ENCODE data around the gene PITRM1. TPM values are rescaled to one million over a fixed set of nuclear protein-coding genes. Genes with fewer than 3 reads are reported as not detected.

Gene PITRM1
- total and polyA plus RNA-seq, 7 donors: 16.6 to 70.3 (median 48.5) TPM

DNA sequence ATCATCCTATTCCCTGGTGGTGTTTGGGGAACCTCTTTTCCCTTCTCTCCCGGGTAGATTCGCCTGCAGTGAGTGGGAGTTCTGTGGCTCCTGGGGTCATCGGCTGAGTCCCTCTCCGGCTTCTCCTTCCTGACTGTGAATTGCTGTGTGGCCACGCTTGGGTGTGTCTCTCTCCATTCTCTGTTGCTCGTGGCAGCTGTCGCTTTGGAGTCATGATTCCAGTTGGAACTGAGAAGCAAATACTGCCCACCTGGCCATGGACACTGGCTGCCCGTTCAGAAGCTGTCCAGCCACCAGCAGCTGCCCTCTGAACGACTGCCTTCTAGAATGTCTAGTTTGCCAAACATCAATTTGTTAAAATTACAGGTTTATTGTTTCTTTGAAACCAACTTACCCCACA, 23.1 kb upstream of the PITRM1 start:
- no peak for TF ChIP-seq POLR2A (IDR thresholded peaks at IDR 0.05)
- TF ChIP-seq, protein P1, sequence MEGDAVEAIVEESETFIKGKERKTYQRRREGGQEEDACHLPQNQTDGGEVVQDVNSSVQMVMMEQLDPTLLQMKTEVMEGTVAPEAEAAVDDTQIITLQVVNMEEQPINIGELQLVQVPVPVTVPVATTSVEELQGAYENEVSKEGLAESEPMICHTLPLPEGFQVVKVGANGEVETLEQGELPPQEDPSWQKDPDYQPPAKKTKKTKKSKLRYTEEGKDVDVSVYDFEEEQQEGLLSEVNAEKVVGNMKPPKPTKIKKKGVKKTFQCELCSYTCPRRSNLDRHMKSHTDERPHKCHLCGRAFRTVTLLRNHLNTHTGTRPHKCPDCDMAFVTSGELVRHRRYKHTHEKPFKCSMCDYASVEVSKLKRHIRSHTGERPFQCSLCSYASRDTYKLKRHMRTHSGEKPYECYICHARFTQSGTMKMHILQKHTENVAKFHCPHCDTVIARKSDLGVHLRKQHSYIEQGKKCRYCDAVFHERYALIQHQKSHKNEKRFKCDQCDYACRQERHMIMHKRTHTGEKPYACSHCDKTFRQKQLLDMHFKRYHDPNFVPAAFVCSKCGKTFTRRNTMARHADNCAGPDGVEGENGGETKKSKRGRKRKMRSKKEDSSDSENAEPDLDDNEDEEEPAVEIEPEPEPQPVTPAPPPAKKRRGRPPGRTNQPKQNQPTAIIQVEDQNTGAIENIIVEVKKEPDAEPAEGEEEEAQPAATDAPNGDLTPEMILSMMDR (IDR thresholded peaks at IDR 0.05): no peak
- no peak for TF ChIP-seq EP300 (IDR thresholded peaks at IDR 0.05)
- no peak for TF ChIP-seq POLR2AphosphoS5 (IDR thresholded peaks at IDR 0.05)
- H3K36me3 ChIP-seq: no peaks in the 10 kb centered on the region
- no peaks in the 10 kb centered on the region for H3K27me3 ChIP-seq
- 76 to 89% methylated on average over 9 of the region's 9 CpGs for WGBS, 2 donors
- H3K4me1 ChIP-seq: peaks cover 0 to 25% (median 14%) of the 10 kb centered on the region in 4 donors
- intact Hi-C loops (cut with DNase I): loop anchor here (5.0 kb wide), 3 partner anchors 42 to 1462 kb away; no protein-coding TSS in a partner anchor
- no peak overlapping the region for H3K4me3 ChIP-seq
- H3K27ac ChIP-seq: no peak overlapping the region
- no peak for DNase-seq
- no peaks in the 10 kb centered on the region for H3K9me3 ChIP-seq

DNA sequence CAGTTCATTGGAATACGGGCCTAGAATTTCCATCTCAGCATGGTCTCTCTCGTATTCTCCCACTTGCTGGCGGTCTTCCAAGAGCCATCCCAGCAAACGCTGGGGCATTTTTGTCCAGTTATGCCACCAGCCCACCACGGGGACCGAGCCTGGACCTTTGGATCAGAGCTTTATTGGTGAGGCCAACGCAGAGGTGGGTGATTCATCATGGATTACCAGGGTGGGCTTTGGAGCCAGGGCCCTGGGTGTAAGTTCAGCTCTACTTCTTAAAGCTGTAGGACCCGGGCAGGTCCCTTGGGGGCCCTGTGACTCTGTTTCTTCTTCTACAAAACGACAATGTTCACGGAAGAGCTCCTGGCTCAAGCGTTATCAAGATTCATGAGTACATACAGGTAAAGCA, 22.7 kb upstream of the PITRM1 start:
- H3K36me3 ChIP-seq: no peaks in the 10 kb centered on the region
- peaks cover 0 to 25% (median 14%) of the 10 kb centered on the region in 4 donors for H3K4me1 ChIP-seq
- no peak for DNase-seq
- H3K9me3 ChIP-seq: no peaks in the 10 kb centered on the region
- intact Hi-C loops (cut with DNase I): loop anchor here (5.0 kb wide), 3 partner anchors 42 to 1462 kb away; no protein-coding TSS in a partner anchor
- WGBS, 2 donors: 89 to 92% methylated on average over 11 of the region's 11 CpGs
- TF ChIP-seq EP300 (IDR thresholded peaks at IDR 0.05): no peak
- no peak for TF ChIP-seq POLR2A (IDR thresholded peaks at IDR 0.05)
- TF ChIP-seq, protein P1 (IDR thresholded peaks at IDR 0.05): no peak
- TF ChIP-seq POLR2AphosphoS5 (IDR thresholded peaks at IDR 0.05): no peak
- no peak overlapping the region for H3K4me3 ChIP-seq
- no peak overlapping the region for H3K27ac ChIP-seq
- H3K27me3 ChIP-seq: no peaks in the 10 kb centered on the region

DNA sequence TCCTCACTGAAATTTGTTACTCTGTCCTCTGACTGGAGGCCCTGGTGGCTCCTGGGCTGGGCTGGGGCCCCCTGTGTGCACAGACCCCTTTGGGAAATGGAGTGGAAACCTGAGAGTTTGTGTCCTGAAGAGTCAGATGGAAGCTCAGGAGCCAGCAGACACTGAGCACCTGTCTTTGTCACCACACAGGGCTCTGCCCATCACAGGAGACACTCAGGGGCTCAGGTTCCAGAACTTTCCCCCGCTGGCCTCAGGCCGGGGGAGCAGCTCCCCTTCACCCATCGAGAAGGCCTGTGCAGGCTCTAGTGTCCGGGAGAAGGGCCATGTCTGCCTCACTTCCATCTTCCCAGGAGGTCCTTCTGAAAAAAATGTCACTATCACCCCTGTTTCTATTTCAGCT, 22.3 kb upstream of the PITRM1 start:
- peaks cover 0 to 25% (median 14%) of the 10 kb centered on the region in 4 donors for H3K4me1 ChIP-seq
- TF ChIP-seq, protein P1 (IDR thresholded peaks at IDR 0.05): no peak
- no peak for TF ChIP-seq POLR2AphosphoS5 (IDR thresholded peaks at IDR 0.05)
- TF ChIP-seq EP300 (IDR thresholded peaks at IDR 0.05): no peak
- TF ChIP-seq POLR2A (IDR thresholded peaks at IDR 0.05): no peak
- no peaks in the 10 kb centered on the region for H3K9me3 ChIP-seq
- no peak overlapping the region for H3K4me3 ChIP-seq
- 93 to 98% methylated on average over 4 of the region's 4 CpGs for WGBS, 2 donors
- DNase-seq: no peak
- intact Hi-C loops (cut with DNase I): loop anchor here (5.0 kb wide), 3 partner anchors 42 to 1462 kb away; no protein-coding TSS in a partner anchor
- H3K27me3 ChIP-seq: no peaks in the 10 kb centered on the region
- H3K27ac ChIP-seq: no peak overlapping the region
- H3K36me3 ChIP-seq: no peaks in the 10 kb centered on the region

DNA sequence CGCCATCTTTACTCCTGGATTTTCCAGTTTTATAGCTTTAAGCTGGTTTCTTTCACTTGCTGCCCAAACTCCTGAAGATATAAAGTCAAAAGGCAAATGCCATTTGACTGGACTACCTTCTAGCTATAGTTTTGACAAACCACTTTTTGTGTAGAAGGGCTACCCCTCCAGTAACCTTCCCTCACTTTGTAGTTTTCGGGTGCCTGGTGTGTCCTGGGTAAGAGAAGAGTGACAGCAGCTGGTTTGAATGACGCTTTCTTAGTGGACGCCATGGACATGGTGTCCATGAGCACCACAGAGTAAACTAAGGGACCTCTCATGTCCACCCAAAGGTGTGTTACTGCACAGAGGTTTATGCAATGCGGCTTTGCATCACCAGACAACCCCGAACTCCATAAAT, 21.2 kb upstream of the PITRM1 start:
- Histone ChIP-seq H3K4me1 (peaks cover 0 to 25% (median 14%) of the 10 kb centered on the region in 4 donors), H3K36me3 (no peaks in the 10 kb centered on the region), H3K27ac (peak overlapping the region in 2 of 4 donors; percentile 51 to 53), H3K4me3 (no peak overlapping the region), H3K9me3 (no peaks in the 10 kb centered on the region), H3K27me3 (no peaks in the 10 kb centered on the region)
- intact Hi-C loops (cut with DNase I): loop anchor here (2.0 kb wide), 1 partner anchor 1577 kb away; no protein-coding TSS in a partner anchor
- TF ChIP-seq EP300 (IDR thresholded peaks at IDR 0.05): no peak
- TF ChIP-seq POLR2AphosphoS5 (IDR thresholded peaks at IDR 0.05): no peak
- no peak for TF ChIP-seq POLR2A (IDR thresholded peaks at IDR 0.05)
- TF ChIP-seq, protein P1 (IDR thresholded peaks at IDR 0.05): no peak
- no peak for DNase-seq
- 93 to 95% methylated on average over 6 of the region's 6 CpGs for WGBS, 2 donors
